GM12875 (cell line): ENCODE results near the gene ZBTB43.

ENCODE experiments used
- H3K4me3 ChIP-seq: one replicate; pipeline ENCODE4 v1.5.1; 2011; ENCODE audit warnings: low read depth, low read length, control low read depth
- CTCF ChIP-seq: IDR thresholded peaks from 2 replicates; pipeline ENCODE4 v1.5.1; 2011; ENCODE audit warnings: low read depth, mild to moderate bottlenecking, control low read depth, inconsistent platforms, low read length, moderate library complexity, borderline replicate concordance; ENCODE audit not compliant: insufficient read depth

Gene ZBTB43

DNA sequence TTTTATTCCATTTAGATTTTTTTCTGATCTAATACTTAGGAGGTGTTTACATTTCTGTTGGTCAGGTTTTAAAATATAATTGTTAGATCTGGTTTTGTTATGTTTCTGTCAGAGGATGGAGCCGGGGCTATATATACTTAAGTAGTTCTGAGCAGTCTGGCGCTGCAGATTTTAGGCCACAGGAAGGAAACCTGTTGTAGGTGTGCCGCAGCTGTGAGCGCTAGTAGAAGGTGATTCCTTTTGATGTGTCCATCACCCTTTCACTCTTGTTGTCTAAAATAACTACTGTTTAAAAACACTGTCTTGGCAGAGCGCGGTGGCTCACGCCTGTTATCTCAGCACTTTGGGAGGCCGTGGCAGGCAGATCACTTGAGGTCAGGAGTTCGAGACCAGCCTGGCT lies 72.6 kb downstream of the ZBTB43 start:
- H3K4me3 ChIP-seq, result no peak overlapping the region
- no peak for TF ChIP-seq CTCF

GRCh38 chr9:126879288-126879687 lies 74.4 kb downstream of the ZBTB43 start:
- H3K4me3 ChIP-seq, result no peak overlapping the region
- TF ChIP-seq CTCF, result no peak

DNA sequence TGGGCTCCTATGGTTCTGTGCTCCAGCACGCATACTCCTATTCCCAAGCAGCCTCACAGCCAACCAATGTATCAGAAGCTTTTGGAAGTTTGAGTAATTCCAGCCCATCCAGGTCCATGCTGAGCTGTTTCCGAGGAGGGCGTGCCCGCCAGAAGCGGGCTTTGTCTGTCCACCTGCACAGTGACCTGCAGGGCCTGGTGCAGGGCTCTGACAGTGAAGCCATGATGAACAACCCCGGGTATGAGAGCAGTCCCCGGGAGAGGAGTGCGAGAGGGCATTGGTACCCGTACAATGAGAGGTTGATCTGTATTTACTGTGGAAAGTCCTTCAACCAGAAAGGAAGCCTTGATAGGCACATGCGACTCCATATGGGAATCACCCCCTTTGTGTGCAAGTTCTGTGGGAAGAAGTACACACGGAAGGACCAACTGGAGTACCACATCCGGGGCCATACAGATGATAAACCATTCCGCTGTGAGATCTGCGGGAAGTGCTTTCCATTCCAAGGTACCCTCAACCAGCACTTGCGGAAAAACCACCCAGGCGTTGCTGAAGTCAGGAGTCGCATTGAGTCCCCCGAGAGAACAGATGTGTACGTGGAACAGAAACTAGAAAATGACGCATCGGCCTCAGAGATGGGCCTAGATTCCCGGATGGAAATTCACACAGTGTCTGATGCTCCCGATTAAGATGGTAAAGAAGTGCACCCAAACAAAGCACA lies 75.5 kb downstream of the ZBTB43 start:
- no peak overlapping the region for H3K4me3 ChIP-seq
- TF ChIP-seq CTCF, result no peak

DNA sequence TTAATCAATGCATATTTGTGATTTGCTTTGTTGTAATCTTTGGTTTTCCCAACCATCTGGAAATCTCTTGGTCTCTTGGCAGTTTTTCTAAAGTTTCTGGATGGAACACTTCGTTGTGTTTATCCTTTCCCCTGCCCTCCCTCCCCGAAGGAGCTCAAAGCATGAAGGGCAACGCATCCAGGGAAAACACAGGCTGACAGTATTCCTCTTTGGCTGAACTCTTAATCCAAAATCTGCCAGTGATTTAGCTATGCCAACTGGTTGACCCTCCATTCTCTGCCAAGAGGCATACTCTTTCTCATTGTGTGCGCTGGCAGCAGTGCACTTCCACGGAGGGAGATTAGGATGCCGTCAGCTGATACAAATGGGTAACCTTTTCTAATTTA lies 76.1 kb downstream of the ZBTB43 start:
- H3K4me3 ChIP-seq, result no peak overlapping the region
- TF ChIP-seq CTCF, result no peak

GRCh38 chr9:126882746-126883145 lies 77.9 kb downstream of the ZBTB43 start:
- no peak overlapping the region for H3K4me3 ChIP-seq
- no peak for TF ChIP-seq CTCF

- no peak overlapping the region for H3K4me3 ChIP-seq
- no peak for TF ChIP-seq CTCF
These were observed 78.8 kb downstream of the ZBTB43 start for GRCh38 chr9:126883636-126884035.

DNA sequence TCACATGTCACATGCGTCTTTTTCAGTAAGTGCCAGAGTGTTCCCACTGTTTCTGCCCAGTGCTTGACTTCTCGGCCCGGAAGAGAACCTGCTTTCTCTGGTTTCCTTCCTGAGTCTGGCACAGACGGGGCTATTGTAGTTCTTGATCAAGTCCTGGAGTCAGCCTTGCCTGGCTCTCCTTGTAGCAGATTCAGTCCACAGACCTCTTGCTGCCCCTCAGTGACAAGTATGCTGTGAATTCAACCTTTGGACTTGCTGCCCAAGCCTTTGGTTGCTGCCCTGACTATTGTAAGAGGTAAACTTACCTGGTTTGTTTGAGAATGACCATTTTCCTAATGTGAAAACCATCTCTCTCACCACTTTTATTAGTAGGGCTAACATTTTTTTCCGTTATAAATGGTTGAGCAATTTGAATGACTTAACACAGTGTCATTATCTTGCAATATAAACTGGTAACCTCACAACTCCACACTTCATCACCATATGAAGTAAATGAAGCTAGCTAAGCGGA lies 80.3 kb downstream of the ZBTB43 start:
- H3K4me3 ChIP-seq, result no peak overlapping the region
- no peak for TF ChIP-seq CTCF
